ENCODE results near the gene POU2F3. TPM values are rescaled to one million over a fixed set of nuclear protein-coding genes. Genes with fewer than 3 reads are reported as not detected.

Gene POU2F3
- total and polyA plus RNA-seq, 2 of the 13 experiments (the other 11 are each of a cell fraction or from before 2014, with no cell fraction given), result not detected

DNA sequence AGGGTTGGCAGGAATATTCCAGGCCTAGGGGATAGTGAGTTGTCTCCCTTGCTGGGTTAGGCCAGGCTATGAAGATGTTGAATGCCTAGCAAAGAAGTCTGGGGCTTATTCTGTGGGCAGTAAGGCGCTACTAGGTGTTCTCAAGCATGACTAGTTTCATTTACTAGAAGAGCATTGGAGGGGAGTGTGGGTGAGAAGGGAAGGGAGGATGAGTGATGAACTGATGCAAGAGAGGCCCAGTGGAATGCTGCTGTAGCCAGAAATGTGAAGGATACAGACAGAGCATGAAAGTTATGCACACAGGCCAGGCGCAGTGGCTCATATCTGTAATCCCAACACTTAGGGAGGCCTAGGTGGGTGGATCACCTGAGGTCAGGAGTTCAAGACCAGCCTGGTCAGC lies 33.5 kb downstream of the POU2F3 start (continued):
- TF ChIP-seq, protein P1, sequence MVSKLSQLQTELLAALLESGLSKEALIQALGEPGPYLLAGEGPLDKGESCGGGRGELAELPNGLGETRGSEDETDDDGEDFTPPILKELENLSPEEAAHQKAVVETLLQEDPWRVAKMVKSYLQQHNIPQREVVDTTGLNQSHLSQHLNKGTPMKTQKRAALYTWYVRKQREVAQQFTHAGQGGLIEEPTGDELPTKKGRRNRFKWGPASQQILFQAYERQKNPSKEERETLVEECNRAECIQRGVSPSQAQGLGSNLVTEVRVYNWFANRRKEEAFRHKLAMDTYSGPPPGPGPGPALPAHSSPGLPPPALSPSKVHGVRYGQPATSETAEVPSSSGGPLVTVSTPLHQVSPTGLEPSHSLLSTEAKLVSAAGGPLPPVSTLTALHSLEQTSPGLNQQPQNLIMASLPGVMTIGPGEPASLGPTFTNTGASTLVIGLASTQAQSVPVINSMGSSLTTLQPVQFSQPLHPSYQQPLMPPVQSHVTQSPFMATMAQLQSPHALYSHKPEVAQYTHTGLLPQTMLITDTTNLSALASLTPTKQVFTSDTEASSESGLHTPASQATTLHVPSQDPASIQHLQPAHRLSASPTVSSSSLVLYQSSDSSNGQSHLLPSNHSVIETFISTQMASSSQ (IDR thresholded peaks at IDR 0.05; ENCODE audit: low read depth), result no peak
- TF ChIP-seq, protein P1 (CRISPR knock-in tag; IDR thresholded peaks at IDR 0.05; ENCODE audit: borderline replicate concordance), result no peak
- TF ChIP-seq RELA (CRISPR knock-in tag; IDR thresholded peaks at IDR 0.05) (no peak), ZNF616 (CRISPR knock-in tag; IDR thresholded peaks at IDR 0.05; ENCODE audit: low read depth) (no peak), KDM1A (CRISPR knock-in tag; IDR thresholded peaks at IDR 0.05) (no peak), GPN1 (CRISPR knock-in tag; IDR thresholded peaks at IDR 0.05; ENCODE audit: borderline replicate concordance) (no peak), KDM5A (IDR thresholded peaks at IDR 0.05; ENCODE audit: borderline replicate concordance, low read length) (no peak)
- TF ChIP-seq, protein P2, sequence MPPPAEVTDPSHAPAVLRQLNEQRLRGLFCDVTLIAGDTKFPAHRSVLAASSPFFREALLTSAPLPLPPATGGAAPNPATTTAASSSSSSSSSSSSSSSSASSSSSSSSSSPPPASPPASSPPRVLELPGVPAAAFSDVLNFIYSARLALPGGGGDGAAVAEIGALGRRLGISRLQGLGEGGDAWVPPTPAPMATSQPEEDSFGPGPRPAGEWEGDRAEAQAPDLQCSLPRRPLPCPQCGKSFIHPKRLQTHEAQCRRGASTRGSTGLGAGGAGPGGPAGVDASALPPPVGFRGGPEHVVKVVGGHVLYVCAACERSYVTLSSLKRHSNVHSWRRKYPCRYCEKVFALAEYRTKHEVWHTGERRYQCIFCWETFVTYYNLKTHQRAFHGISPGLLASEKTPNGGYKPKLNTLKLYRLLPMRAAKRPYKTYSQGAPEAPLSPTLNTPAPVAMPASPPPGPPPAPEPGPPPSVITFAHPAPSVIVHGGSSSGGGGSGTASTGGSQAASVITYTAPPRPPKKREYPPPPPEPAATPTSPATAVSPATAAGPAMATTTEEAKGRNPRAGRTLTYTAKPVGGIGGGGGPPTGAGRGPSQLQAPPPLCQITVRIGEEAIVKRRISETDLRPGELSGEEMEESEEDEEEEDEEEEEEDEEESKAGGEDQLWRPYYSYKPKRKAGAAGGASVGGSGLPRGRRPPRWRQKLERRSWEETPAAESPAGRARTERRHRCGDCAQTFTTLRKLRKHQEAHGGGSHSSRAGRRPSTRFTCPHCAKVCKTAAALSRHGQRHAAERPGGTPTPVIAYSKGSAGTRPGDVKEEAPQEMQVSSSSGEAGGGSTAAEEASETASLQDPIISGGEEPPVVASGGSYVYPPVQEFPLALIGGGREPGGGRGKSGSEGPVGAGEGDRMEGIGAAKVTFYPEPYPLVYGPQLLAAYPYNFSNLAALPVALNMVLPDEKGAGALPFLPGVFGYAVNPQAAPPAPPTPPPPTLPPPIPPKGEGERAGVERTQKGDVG (CRISPR knock-in tag; IDR thresholded peaks at IDR 0.05; ENCODE audit: borderline replicate concordance), result no peak
